HepG2 (cell line): ENCODE measurements around the gene SBK2. TPM values are rescaled to one million over a fixed set of nuclear protein-coding genes. Genes with fewer than 3 reads are reported as not detected.

ENCODE experiments used
- CEBPB ChIP-seq: IDR thresholded peaks from 2 replicates; pipeline ENCODE4 v1.6.1; 2011; ENCODE audit warnings: low read depth, low read length, improper control_type of control experiment, borderline replicate concordance
- IKZF4 ChIP-seq: sonication (generic); formaldehyde crosslinking; IDR thresholded peaks from 2 replicates; pipeline ENCODE4 v1.5.1; 2020; ENCODE audit warnings: borderline replicate concordance, mild to moderate bottlenecking, low read depth, missing genetic modification reagents; ENCODE audit errors: not compliant biosample characterization
- NR3C1 ChIP-seq: sonication (generic); formaldehyde crosslinking; IDR thresholded peaks from 2 replicates; pipeline ENCODE4 v1.4.0; 2020; ENCODE audit warnings: missing genetic modification reagents
- PITX1 ChIP-seq: sonication (generic); formaldehyde crosslinking; IDR thresholded peaks from 2 replicates; pipeline ENCODE4 v1.5.1; 2020; ENCODE audit warnings: mild to moderate bottlenecking, missing genetic modification reagents
- POLR2A ChIP-seq, 2 experiments: IDR thresholded peaks; 2 replicates each; pipeline ENCODE4 v1.6.1; 2011; ENCODE audit warnings: low read depth in 2 of 2, low read length in 2 of 2, mild to moderate bottlenecking in 1 of 2, moderate library complexity in 1 of 2; ENCODE audit not compliant: insufficient read depth in 1 of 2
- POLR2AphosphoS5 ChIP-seq: IDR thresholded peaks from 2 replicates; pipeline ENCODE4 v1.6.1; 2012; ENCODE audit warnings: low read depth, low read length
- SMYD3 ChIP-seq: sonication (generic); formaldehyde crosslinking; IDR thresholded peaks from 2 replicates; pipeline ENCODE4 v1.8.1; 2023; ENCODE audit warnings: mild to moderate bottlenecking, missing genetic modification reagents
- ZBTB7B ChIP-seq: sonication (generic); formaldehyde crosslinking; IDR thresholded peaks from 2 replicates; pipeline ENCODE4 v1.4.0; 2020; ENCODE audit warnings: missing genetic modification reagents
- ZNF317 ChIP-seq: sonication (generic); formaldehyde crosslinking; IDR thresholded peaks from 2 replicates; pipeline ENCODE4 v1.5.0; 2020; ENCODE audit warnings: mild to moderate bottlenecking, missing genetic modification reagents
- ZNF660 ChIP-seq: sonication (generic); formaldehyde crosslinking; IDR thresholded peaks from 2 replicates; pipeline ENCODE4 v1.5.1; 2020; ENCODE audit warnings: mild to moderate bottlenecking, low read depth, missing genetic modification reagents, borderline replicate concordance
- polyA plus RNA-seq, 8 experiments: library from polyadenylated mRNA; depleted of rRNA in 3 of 8; stranded (reverse) in 7 of 8; unstranded in 1 of 8; fragments of >200 nt; fragmentation: Illumina TruSeq in 4 of 8; extraction: Trizol in 4 of 8; gene quantifications; 2 replicates each; pipeline versions ENCODE4 v1.2.1 to v1.2.3, GENCODE V29; 2011 to 2016; ENCODE audit warnings: low read depth in 4 of 8, missing spikeins in 1 of 8, mixed read lengths in 1 of 8; ENCODE audit not compliant: insufficient read depth in 1 of 8
- total RNA-seq, 5 experiments: library from RNA; depleted of rRNA; stranded (reverse); fragments of >200 nt; fragmentation: Illumina TruSeq; extraction: Trizol; gene quantifications; 2 replicates each; pipeline ENCODE4 v1.2.3, GENCODE V29; 2016; ENCODE audit warnings: low read depth in 1 of 5
- TF ChIP-seq, protein P1 (sequence below): sonication (generic); formaldehyde crosslinking; IDR thresholded peaks from 2 replicates; pipeline ENCODE4 v1.4.0; 2020; ENCODE audit warnings: mild to moderate bottlenecking, missing genetic modification reagents
- TF ChIP-seq, protein P2 (sequence below): sonication (generic); formaldehyde crosslinking; IDR thresholded peaks from 2 replicates; pipeline ENCODE4 v1.4.0; 2020; ENCODE audit warnings: mild to moderate bottlenecking, low read depth, missing genetic modification reagents
- TF ChIP-seq, protein P3 (sequence below): sonication (generic); formaldehyde crosslinking; IDR thresholded peaks from 2 replicates; pipeline ENCODE4 v1.4.0; 2020; ENCODE audit warnings: missing genetic modification reagents
- TF ChIP-seq, protein P4 (sequence below): sonication (generic); formaldehyde crosslinking; IDR thresholded peaks from 2 replicates; pipeline ENCODE4 v1.5.1; 2020; ENCODE audit warnings: mild to moderate bottlenecking, missing genetic modification reagents, borderline replicate concordance
- TF ChIP-seq, protein P5 (sequence below): fragments of 450-650 bp; IDR thresholded peaks from 2 replicates; pipeline ENCODE4 v1.6.1; 2016

Gene SBK2
- total and polyA plus RNA-seq, 2 of the 13 experiments (the other 11 are each of a cell fraction or from before 2014, with no cell fraction given), result 0.24 TPM; not detected in 1

DNA sequence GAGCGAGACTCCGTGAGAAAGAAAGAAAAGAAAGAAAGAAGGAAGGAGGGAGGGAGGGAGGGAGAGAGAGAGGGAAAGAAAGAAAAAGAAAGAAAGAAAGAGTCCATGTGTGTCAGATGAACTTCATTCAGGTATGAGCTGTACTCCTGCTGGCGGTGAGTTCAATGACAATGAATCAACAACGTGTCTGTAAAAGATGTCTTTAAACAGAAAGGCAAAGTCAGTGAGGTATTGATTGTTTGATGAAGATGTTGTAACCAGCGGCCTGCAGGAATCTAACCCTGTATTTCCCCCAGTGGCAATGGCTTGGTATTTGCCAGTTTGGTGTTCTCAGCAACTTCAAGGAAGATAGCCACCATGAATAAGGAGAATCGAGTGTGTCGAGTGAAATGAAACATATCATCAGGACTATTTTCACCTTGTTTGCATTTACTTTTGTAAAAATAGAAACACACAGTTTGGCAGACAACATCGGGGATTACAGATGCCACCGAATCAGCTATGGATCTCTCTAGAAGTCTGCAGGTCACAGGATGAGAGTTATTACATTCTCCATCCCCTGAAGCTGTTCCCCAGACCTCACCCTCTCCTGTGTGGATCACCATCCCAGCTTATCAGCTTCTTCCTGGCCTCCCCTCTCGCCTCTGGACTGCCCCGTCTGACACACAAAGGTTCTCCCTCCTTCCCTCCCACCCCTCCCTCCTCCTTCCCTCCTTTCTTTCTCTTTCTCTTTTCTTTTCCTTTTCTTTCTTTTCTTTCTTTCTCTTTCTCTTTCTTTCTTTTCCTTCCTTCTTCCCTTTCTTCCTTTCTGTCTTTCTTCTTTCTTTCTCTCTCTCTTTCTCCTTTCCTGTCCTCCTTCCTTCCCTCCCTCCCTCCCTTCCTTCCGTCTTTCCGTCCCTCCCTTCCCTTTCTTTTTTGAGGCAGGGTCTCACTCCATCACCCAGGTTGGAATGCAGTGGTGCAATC lies 16.6 kb upstream of the SBK2 start (continued):
- TF ChIP-seq SMYD3 (CRISPR knock-in tag), result no peak
- TF ChIP-seq, protein P1, sequence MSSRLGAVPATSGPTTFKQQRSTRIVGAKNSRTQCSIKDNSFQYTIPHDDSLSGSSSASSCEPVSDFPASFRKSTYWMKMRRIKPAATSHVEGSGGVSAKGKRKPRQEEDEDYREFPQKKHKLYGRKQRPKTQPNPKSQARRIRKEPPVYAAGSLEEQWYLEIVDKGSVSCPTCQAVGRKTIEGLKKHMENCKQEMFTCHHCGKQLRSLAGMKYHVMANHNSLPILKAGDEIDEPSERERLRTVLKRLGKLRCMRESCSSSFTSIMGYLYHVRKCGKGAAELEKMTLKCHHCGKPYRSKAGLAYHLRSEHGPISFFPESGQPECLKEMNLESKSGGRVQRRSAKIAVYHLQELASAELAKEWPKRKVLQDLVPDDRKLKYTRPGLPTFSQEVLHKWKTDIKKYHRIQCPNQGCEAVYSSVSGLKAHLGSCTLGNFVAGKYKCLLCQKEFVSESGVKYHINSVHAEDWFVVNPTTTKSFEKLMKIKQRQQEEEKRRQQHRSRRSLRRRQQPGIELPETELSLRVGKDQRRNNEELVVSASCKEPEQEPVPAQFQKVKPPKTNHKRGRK (CRISPR knock-in tag), result peak; percentile 83
- no peak for TF ChIP-seq PITX1 (CRISPR knock-in tag)
- TF ChIP-seq, protein P2, sequence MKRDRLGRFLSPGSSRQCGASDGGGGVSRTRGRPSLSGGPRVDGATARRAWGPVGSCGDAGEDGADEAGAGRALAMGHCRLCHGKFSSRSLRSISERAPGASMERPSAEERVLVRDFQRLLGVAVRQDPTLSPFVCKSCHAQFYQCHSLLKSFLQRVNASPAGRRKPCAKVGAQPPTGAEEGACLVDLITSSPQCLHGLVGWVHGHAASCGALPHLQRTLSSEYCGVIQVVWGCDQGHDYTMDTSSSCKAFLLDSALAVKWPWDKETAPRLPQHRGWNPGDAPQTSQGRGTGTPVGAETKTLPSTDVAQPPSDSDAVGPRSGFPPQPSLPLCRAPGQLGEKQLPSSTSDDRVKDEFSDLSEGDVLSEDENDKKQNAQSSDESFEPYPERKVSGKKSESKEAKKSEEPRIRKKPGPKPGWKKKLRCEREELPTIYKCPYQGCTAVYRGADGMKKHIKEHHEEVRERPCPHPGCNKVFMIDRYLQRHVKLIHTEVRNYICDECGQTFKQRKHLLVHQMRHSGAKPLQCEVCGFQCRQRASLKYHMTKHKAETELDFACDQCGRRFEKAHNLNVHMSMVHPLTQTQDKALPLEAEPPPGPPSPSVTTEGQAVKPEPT (CRISPR knock-in tag), result no peak
- peak; percentile 76; the same call in 1 of the 2 replicates for TF ChIP-seq CEBPB
- TF ChIP-seq NR3C1 (CRISPR knock-in tag), result no peak
- TF ChIP-seq ZBTB7B, result no peak
- TF ChIP-seq, protein P3, sequence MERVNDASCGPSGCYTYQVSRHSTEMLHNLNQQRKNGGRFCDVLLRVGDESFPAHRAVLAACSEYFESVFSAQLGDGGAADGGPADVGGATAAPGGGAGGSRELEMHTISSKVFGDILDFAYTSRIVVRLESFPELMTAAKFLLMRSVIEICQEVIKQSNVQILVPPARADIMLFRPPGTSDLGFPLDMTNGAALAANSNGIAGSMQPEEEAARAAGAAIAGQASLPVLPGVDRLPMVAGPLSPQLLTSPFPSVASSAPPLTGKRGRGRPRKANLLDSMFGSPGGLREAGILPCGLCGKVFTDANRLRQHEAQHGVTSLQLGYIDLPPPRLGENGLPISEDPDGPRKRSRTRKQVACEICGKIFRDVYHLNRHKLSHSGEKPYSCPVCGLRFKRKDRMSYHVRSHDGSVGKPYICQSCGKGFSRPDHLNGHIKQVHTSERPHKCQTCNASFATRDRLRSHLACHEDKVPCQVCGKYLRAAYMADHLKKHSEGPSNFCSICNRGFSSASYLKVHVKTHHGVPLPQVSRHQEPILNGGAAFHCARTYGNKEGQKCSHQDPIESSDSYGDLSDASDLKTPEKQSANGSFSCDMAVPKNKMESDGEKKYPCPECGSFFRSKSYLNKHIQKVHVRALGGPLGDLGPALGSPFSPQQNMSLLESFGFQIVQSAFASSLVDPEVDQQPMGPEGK (CRISPR knock-in tag), result 0 out of 2 replicates have a peak, but pooled peaks have one; percentile 9
- TF ChIP-seq, protein P4, sequence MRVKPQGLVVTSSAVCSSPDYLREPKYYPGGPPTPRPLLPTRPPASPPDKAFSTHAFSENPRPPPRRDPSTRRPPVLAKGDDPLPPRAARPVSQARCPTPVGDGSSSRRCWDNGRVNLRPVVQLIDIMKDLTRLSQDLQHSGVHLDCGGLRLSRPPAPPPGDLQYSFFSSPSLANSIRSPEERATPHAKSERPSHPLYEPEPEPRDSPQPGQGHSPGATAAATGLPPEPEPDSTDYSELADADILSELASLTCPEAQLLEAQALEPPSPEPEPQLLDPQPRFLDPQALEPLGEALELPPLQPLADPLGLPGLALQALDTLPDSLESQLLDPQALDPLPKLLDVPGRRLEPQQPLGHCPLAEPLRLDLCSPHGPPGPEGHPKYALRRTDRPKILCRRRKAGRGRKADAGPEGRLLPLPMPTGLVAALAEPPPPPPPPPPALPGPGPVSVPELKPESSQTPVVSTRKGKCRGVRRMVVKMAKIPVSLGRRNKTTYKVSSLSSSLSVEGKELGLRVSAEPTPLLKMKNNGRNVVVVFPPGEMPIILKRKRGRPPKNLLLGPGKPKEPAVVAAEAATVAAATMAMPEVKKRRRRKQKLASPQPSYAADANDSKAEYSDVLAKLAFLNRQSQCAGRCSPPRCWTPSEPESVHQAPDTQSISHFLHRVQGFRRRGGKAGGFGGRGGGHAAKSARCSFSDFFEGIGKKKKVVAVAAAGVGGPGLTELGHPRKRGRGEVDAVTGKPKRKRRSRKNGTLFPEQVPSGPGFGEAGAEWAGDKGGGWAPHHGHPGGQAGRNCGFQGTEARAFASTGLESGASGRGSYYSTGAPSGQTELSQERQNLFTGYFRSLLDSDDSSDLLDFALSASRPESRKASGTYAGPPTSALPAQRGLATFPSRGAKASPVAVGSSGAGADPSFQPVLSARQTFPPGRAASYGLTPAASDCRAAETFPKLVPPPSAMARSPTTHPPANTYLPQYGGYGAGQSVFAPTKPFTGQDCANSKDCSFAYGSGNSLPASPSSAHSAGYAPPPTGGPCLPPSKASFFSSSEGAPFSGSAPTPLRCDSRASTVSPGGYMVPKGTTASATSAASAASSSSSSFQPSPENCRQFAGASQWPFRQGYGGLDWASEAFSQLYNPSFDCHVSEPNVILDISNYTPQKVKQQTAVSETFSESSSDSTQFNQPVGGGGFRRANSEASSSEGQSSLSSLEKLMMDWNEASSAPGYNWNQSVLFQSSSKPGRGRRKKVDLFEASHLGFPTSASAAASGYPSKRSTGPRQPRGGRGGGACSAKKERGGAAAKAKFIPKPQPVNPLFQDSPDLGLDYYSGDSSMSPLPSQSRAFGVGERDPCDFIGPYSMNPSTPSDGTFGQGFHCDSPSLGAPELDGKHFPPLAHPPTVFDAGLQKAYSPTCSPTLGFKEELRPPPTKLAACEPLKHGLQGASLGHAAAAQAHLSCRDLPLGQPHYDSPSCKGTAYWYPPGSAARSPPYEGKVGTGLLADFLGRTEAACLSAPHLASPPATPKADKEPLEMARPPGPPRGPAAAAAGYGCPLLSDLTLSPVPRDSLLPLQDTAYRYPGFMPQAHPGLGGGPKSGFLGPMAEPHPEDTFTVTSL (CRISPR knock-in tag), result no peak
- TF ChIP-seq IKZF4 (CRISPR knock-in tag), result no peak
- no peak for TF ChIP-seq POLR2AphosphoS5
- no peak for TF ChIP-seq ZNF317 (CRISPR knock-in tag)
- TF ChIP-seq, protein P5, sequence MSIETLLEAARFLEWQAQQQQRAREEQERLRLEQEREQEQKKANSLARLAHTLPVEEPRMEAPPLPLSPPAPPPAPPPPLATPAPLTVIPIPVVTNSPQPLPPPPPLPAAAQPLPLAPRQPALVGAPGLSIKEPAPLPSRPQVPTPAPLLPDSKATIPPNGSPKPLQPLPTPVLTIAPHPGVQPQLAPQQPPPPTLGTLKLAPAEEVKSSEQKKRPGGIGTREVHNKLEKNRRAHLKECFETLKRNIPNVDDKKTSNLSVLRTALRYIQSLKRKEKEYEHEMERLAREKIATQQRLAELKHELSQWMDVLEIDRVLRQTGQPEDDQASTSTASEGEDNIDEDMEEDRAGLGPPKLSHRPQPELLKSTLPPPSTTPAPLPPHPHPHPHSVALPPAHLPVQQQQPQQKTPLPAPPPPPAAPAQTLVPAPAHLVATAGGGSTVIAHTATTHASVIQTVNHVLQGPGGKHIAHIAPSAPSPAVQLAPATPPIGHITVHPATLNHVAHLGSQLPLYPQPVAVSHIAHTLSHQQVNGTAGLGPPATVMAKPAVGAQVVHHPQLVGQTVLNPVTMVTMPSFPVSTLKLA, result no peak
- no peak for TF ChIP-seq POLR2A (IDR thresholded peaks at IDR 0.05; ENCODE audit: insufficient read depth in 1 of 2, low read depth in 2 of 2, low read length in 2 of 2)
- TF ChIP-seq ZNF660, result no peak
